Measurements from ENCODE around the gene FSIP2.
"Not testable (repeated sequence)": the region's sequence is repeated elsewhere in the genome, so short reads cannot be mapped to it uniquely, and the experiment has no call there.

The FSIP2 gene

GRCh38 chr2:185857691-185858090, 119.1 kb downstream of the FSIP2 start:
- H3K9me3 ChIP-seq (ENCODE audit: control insufficient read depth, low read length) = no peaks in the 10 kb centered on the region
- H3K4me1 ChIP-seq (ENCODE audit: control insufficient read depth, insufficient read depth, low read length) = no peaks in the 10 kb centered on the region
- no peaks in the 10 kb centered on the region for H3K27me3 ChIP-seq (ENCODE audit: control insufficient read depth, insufficient read depth, low read length, poor library complexity, severe bottlenecking)
- H3K27ac ChIP-seq (ENCODE audit: insufficient read depth, low read depth, low read length, poor library complexity, severe bottlenecking) = no peak overlapping the region
- H3K36me3 ChIP-seq (ENCODE audit: control insufficient read depth, insufficient read depth, low read length) = no peaks in the 10 kb centered on the region
- no peak overlapping the region for H3K4me3 ChIP-seq (ENCODE audit: insufficient read depth, low read depth, low read length)

- no peaks in the 10 kb centered on the region for H3K9me3 ChIP-seq (ENCODE audit: control insufficient read depth, low read length)
- no peaks in the 10 kb centered on the region for H3K36me3 ChIP-seq (ENCODE audit: control insufficient read depth, insufficient read depth, low read length)
- no peak overlapping the region for H3K27ac ChIP-seq (ENCODE audit: insufficient read depth, low read depth, low read length, poor library complexity, severe bottlenecking)
- H3K4me3 ChIP-seq (ENCODE audit: insufficient read depth, low read depth, low read length) = no peak overlapping the region
- no peaks in the 10 kb centered on the region for H3K27me3 ChIP-seq (ENCODE audit: control insufficient read depth, insufficient read depth, low read length, poor library complexity, severe bottlenecking)
- no peaks in the 10 kb centered on the region for H3K4me1 ChIP-seq (ENCODE audit: control insufficient read depth, insufficient read depth, low read length)
These were observed 120.9 kb downstream of the FSIP2 start for GRCh38 chr2:185859506-185859905.

- H3K27ac ChIP-seq (ENCODE audit: insufficient read depth, low read depth, low read length, poor library complexity, severe bottlenecking) = no peak overlapping the region
- no peak overlapping the region for H3K4me3 ChIP-seq (ENCODE audit: insufficient read depth, low read depth, low read length)
- H3K9me3 ChIP-seq (ENCODE audit: control insufficient read depth, low read length) = no peaks in the 10 kb centered on the region
- no CpG with 5 or more reads among the region's 1 CpG for WGBS, 2 experiments
- H3K27me3 ChIP-seq (ENCODE audit: control insufficient read depth, insufficient read depth, low read length, poor library complexity, severe bottlenecking) = no peaks in the 10 kb centered on the region
- H3K36me3 ChIP-seq (ENCODE audit: control insufficient read depth, insufficient read depth, low read length) = no peaks in the 10 kb centered on the region
- H3K4me1 ChIP-seq (ENCODE audit: control insufficient read depth, insufficient read depth, low read length) = no peaks in the 10 kb centered on the region
These were observed 121.7 kb downstream of the FSIP2 start for GRCh38 chr2:185860321-185860720.

GRCh38 chr2:185862657-185863398, 124.2 kb downstream of the FSIP2 start:
- H3K4me1 ChIP-seq (ENCODE audit: control insufficient read depth, insufficient read depth, low read length) = no peaks in the 10 kb centered on the region
- H3K27ac ChIP-seq (ENCODE audit: insufficient read depth, low read depth, low read length, poor library complexity, severe bottlenecking) = no peak overlapping the region
- no peaks in the 10 kb centered on the region for H3K9me3 ChIP-seq (ENCODE audit: control insufficient read depth, low read length)
- WGBS, 2 experiments = 91 to 95% methylated on average over 7 of the region's 7 CpGs
- no peaks in the 10 kb centered on the region for H3K27me3 ChIP-seq (ENCODE audit: control insufficient read depth, insufficient read depth, low read length, poor library complexity, severe bottlenecking)
- no peak overlapping the region for H3K4me3 ChIP-seq (ENCODE audit: insufficient read depth, low read depth, low read length)
- H3K36me3 ChIP-seq (ENCODE audit: control insufficient read depth, insufficient read depth, low read length) = no peaks in the 10 kb centered on the region

GRCh38 chr2:185864468-185865260, 126.1 kb downstream of the FSIP2 start:
- not testable (repeated sequence) for H3K27ac ChIP-seq (ENCODE audit: insufficient read depth, low read depth, low read length, poor library complexity, severe bottlenecking); H3K9me3 ChIP-seq (ENCODE audit: control insufficient read depth, low read length); H3K27me3 ChIP-seq (ENCODE audit: control insufficient read depth, insufficient read depth, low read length, poor library complexity, severe bottlenecking); H3K4me1 ChIP-seq (ENCODE audit: control insufficient read depth, insufficient read depth, low read length); H3K36me3 ChIP-seq (ENCODE audit: control insufficient read depth, insufficient read depth, low read length); H3K4me3 ChIP-seq (ENCODE audit: insufficient read depth, low read depth, low read length)
- WGBS, 2 experiments = 87 to 88% methylated on average over 24 to 29 of the region's 31 CpGs

GRCh38 chr2:185875136-185875931, 136.7 kb downstream of the FSIP2 start:
- H3K27me3 ChIP-seq (ENCODE audit: control insufficient read depth, insufficient read depth, low read length, poor library complexity, severe bottlenecking) = no peaks in the 10 kb centered on the region
- H3K4me1 ChIP-seq (ENCODE audit: control insufficient read depth, insufficient read depth, low read length) = no peaks in the 10 kb centered on the region
- no peak overlapping the region for H3K27ac ChIP-seq (ENCODE audit: insufficient read depth, low read depth, low read length, poor library complexity, severe bottlenecking)
- H3K36me3 ChIP-seq (ENCODE audit: control insufficient read depth, insufficient read depth, low read length) = no peaks in the 10 kb centered on the region
- no peak overlapping the region for H3K4me3 ChIP-seq (ENCODE audit: insufficient read depth, low read depth, low read length)
- WGBS, 2 experiments = 91 to 94% methylated on average over 7 of the region's 7 CpGs
- H3K9me3 ChIP-seq (ENCODE audit: control insufficient read depth, low read length) = no peaks in the 10 kb centered on the region

- Histone ChIP-seq H3K4me3 (ENCODE audit: insufficient read depth, low read depth, low read length) (no peak overlapping the region), H3K4me1 (ENCODE audit: control insufficient read depth, insufficient read depth, low read length) (no peaks in the 10 kb centered on the region), H3K27me3 (ENCODE audit: control insufficient read depth, insufficient read depth, low read length, poor library complexity, severe bottlenecking) (no peaks in the 10 kb centered on the region), H3K27ac (ENCODE audit: insufficient read depth, low read depth, low read length, poor library complexity, severe bottlenecking) (no peak overlapping the region), H3K9me3 (ENCODE audit: control insufficient read depth, low read length) (no peaks in the 10 kb centered on the region), H3K36me3 (ENCODE audit: control insufficient read depth, insufficient read depth, low read length) (no peaks in the 10 kb centered on the region)
- WGBS, 2 experiments = 91 to 96% methylated on average over 3 of the region's 3 CpGs
These were observed 137.6 kb downstream of the FSIP2 start for GRCh38 chr2:185876234-185876633.

- WGBS, 2 experiments = 82% methylated on average over 2 of the region's 2 CpGs
- no peaks in the 10 kb centered on the region for H3K9me3 ChIP-seq (ENCODE audit: control insufficient read depth, low read length)
These were observed 141.8 kb downstream of the FSIP2 start for GRCh38 chr2:185880396-185880795.

More at GRCh38 chr2:185880396-185880795, 141.8 kb downstream of the FSIP2 start:
- Histone ChIP-seq H3K4me3 (ENCODE audit: insufficient read depth, low read depth, low read length) (no peak overlapping the region), H3K36me3 (ENCODE audit: control insufficient read depth, insufficient read depth, low read length) (no peaks in the 10 kb centered on the region), H3K27me3 (ENCODE audit: control insufficient read depth, insufficient read depth, low read length, poor library complexity, severe bottlenecking) (no peaks in the 10 kb centered on the region), H3K27ac (ENCODE audit: insufficient read depth, low read depth, low read length, poor library complexity, severe bottlenecking) (no peak overlapping the region), H3K4me1 (ENCODE audit: control insufficient read depth, insufficient read depth, low read length) (no peaks in the 10 kb centered on the region)
